GM21381 (cell line): ENCODE results near the gene CDS1.
"Not testable (repeated sequence)": the region's sequence is repeated elsewhere in the genome, so short reads cannot be mapped to it uniquely, and the experiment has no call there.

Experiments
- ATAC-seq: cut with Tn5 transposase; IDR thresholded peaks from one replicate; pipeline ENCODE4 v1.9.1; 2021; ENCODE audit warnings: mild to moderate bottlenecking, moderate library complexity; ENCODE audit not compliant: unreplicated experiment

The CDS1 gene

DNA sequence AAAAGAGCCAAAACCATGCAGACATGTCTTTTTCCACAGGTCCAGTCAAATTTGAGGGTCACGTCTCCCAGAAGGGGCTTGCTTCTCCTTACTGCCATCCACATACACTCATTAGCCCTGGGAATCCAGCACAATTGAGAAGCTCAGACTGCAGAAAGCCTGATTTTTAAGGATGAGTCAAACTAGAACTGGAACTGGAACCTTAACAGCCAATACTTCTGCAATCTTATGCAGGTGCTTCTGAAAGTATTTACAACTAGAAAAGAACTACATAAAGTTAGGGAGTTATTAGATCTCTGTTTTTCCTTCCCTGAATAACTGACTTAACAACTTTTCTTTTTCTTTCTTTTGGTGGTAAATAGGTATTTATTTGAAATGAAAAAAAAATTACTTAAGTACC is 86.3 kb downstream of the CDS1 start:
- no peak for ATAC-seq

DNA sequence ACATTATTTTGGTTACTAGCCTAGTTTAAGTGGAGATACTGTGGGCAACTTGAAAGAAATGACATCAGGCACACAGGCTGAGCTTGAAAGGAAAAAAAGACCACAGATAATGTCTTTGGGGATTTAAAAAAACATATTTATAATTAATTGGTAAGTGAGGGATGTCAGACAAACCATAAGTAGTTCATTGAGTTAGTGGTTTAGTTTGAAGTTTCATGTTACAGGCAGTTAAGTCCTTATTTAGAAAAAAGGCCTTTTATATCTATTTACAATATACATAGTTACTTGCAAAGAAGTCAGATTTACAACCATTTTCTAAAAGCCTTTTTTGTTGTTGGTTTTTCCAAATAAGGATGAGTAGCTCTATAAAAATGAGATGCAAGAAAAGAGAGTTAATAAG is 89.2 kb downstream of the CDS1 start:
- ATAC-seq, result no peak

DNA sequence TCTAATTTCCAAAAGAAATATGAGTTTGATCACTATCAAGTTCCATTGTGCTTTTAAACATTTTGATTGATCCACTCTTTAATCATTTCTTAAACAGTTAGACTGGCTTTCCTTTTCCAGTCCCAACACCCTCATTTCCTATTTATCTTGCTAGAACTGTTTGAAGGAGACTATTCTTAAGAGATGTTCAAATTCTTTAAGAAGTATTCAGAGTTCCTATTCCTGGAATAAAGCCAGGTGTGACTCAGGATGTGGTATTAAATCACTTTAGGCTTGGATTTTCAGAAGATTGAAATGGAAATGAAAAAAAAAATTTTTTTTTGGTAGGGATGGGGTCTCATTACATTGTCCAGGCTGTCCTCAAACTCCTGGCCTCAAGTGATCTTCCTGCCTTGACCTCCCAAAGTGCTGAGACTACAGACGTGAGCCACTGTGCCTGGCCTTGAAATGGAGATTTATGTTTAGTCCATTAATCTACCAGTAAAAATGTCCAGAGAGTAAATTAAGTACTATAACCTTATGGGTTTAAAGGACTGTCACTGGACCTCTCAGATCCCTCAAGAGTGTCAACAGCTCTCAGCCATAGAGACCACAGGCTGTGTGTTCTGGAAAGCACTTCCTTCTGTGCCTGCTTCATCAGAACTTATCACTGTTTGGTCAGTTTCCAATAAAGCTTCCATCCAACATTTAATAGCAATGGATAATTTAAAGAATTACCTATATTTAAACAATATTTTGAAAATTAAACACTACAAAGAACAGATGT is 90.7 kb downstream of the CDS1 start:
- ATAC-seq, result no peak

DNA sequence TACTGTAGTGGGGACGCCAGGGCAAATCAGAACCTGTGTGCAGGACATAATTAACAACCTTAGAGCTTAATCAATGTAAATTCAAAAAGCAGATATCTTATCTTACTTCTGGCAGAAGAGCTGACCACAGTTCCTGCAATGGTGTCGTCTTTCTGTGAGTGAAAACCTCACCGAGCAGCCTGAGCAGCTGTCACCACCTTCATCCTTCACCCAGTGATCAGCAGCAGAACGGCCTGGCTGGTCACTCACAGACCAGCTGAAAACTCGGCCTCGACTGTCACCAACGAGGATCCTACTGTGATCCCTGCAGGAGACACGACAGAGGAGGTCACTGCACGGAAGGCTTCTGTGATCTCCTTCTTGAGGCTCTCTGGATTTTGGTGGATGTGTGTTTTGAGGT is 94.2 kb downstream of the CDS1 start:
- no peak for ATAC-seq

DNA sequence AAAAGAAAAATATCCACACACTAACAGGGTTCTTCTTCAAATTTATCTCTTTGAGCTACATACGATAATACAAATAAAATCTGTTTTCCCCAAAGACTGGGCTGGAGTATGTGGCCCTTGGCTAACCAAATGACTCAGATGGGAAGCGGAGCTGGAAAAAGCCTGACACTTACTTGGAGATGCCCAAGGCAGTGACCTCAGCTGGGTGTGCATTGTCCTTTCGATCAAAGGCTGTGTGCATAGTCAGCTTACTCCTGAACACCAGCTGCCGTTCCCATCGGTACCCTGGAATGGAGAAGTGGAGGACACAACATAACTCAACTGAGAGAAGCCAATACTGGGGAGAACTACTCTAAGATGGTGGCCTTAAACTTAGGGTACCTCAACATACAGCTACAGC is 95.1 kb downstream of the CDS1 start:
- ATAC-seq, result no peak

DNA sequence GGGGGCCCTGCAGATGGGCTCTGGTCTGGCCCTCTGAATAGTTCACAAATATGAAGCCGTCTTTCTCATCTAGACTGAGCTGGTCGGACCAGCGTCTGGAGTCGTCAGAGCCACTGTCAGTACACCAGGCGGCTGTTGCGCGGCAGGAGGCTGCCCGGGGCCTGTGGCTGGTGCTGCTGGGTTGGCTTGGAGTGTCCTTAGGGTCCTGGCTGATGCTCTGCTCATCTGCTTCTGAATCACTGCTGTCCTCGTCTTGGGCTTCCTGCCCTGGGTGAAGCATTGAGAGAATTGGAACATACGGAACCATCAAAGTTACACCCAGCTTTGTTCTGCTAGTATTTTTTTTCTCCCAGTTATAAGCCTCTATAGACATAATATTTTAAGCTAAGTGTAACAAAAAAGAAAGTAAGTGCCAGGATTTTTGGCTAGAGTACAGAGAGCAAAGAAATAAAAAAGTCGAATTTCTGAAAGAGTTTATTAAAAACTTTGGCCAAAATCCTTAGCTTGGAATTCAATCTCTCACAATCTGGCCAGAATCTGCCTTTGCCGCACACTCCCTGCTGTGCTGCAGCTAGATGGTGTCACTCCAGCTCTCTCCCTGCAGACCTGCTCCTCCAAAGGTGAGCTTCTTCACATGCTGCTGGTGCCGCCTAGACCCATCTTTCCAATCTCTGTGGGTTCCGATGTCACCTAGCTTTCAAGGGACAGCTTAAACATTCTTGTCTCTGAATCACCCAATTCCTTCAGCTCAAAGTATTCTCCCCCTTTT is 96.2 kb downstream of the CDS1 start:
- no peak for ATAC-seq

DNA sequence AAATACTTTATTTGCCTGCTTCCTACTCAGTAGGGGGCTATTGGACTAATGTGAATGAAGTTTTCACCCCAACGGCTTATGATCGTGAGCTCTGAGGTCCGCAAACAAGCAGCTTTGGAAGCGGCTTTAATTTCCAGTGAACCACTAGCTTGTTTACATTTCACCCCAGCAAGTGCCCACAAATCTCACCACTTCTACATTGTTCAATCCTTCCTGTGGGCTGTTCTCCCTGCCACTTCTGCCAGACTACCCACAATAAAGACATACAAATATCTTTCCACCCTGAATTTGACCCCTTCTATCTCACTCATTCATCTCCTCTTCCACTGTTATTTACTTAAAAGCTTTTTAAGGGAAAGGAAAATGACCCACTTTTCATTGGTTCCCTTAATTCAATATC is 98.0 kb downstream of the CDS1 start:
- no peak for ATAC-seq

DNA sequence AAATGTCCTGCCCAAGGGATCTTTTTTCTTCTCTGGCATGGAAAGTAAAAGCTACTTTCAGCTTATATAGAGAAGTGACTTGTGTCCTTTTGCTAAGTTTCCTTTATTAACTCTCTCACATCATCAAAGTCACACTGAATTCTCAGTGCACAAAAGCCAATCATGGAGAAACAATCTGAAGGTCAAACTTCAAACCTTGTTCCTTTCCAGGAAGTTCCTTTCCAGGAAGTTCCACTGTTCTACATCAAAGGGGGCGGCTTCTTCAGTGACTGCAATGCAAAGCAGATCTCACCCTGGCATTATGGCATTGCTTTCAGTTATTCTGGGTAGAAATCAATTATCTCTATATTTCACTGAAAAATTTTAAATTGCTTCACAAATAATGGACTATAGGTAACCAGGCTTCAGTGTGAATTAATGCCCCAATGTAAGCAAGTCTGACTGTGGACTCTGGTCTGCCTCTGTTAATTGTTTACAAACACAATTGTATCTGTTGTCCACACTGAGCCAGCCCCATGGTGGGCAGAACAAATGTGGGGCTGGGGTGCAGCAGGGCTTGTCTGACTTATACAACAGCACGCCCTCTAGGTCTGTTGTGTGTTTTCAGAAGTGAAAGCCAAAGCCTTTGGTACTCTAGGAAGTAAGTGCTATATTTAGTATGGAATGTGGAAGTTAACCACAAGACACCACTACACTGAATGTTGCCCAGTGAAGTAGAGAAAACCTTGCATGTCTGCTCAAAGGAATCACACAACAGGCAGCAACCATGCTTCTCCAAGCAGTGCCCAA is 98.8 kb downstream of the CDS1 start:
- ATAC-seq, result no peak

DNA sequence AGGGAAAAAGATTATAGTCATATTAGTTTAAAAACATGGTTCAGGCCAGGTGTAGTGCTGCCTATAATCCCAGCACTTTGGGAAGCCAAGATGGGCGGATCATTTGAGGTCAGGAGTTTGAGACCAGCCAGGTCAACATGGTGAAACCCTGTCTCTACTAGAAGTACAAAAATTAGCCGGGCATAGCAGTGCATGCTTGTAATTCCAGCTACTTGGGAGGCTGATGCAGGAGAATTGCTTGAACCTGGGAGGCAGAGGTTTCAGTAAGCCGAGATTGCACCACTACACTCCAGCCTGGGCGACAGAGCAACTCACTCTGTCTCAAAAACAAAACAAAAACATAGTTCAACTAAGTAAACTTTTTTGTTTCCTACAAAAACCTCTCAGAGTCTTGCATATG is 99.7 kb downstream of the CDS1 start:
- not testable (repeated sequence) for ATAC-seq

DNA sequence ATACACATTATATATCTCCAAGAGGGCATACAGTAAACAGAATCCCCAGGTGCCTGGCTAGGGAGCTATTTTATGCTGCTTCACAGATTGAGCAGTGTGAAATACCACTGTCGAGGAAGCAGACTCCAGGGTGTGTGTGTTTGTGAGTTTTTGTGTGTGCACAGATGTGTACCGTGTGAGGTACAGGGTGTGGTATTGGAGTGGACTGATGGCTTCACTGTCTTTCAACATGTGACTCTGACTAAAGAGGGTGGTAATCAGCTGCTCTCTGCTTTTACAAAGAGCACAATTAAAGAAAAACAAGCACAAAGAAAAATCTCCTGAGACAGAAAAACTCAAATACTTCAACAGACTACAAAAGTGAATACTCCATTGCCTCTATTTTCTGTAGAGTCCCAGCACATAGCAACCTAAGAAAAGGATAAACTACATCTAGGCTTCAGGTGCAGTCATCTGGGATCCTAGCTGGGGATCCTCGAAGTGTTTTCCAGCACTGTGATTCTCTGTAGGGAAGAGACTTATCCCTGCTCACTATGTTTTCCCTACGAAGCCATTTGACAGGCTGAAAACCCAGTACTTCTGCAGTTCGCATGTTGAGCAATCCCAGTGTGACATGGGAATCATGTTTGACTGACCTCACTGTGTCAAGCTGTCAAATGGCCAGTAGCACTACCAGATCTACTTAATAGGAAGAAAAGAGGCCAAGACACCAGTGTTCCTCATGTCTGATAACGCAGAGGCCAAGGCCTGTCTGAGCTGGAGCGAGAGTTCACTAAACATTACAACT is 100.3 kb downstream of the CDS1 start:
- ATAC-seq, result no peak

DNA sequence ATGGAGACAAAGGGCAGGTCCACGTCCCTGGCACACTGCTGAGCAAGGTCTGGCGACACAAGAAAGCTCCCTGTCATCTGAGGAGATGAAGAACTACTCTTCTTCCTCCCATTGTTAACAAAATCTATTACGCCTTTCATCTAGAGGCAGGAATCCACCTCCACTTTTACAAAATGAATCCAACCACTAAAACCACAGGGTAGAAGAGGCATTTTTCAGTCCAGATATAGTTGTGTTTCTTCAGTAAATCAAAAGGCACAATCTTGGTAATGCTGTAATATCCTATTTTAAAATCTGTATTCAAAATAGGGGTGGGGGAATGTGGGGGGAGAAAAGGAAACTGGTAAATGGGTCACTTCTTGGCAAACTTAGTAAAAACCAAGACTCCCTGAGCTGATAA is 101.4 kb downstream of the CDS1 start:
- no peak for ATAC-seq

DNA sequence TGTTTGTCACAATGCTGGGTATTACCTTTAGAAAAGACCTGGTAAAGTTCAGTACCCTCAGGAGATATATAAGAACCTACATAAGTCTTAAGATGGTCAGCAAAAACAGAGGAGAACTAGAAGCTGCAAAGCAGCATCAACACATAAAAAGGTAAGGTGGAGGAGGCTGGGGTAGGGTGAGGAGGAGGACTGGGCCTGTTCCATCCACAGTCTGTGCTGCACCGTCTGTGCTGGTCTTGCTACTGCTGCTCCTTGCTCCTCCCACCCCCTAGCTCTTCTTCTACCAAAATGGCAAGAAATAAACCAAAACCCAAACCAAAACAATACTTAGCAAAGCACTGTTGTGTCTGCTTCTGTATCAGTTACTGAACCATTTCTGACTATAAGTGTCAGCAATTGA is 102.2 kb downstream of the CDS1 start:
- ATAC-seq, result no peak

DNA sequence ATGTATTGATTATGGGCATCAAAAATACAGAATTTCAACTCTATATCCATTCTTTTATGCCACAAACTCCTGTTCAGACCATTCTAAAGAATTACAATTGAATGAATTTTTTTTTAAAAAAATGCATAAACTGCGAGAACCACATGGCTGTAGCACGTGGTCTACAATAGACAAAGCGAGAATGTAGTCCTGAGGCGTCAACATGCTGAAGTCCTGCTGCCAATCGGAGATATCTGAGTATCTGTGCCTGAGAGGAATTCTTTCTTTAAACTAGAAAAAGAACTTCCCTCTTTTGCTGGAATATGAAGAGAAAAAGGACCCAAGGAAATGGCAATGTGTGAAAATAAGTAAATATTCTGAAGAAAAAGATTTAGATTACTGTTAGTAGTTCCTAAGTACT is 105.7 kb downstream of the CDS1 start:
- no peak for ATAC-seq

DNA sequence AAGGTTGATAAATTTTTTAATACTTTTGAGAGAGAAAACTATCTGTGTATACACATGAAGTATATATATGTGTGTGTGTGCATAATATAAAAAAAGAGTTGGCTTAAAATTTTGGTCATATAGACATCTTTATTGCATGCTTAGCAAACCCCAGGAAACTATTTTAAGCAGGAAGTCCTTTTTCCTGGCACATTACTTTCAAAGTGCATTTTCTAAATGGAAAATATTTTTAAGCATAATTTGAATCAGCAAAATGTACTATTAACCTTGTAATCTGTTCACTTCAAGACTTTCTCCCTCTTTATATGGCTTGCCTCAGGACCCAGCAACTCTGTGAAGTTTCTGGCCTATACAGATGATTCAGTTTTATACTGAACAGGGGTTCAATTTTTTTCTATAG is 106.3 kb downstream of the CDS1 start:
- no peak for ATAC-seq

DNA sequence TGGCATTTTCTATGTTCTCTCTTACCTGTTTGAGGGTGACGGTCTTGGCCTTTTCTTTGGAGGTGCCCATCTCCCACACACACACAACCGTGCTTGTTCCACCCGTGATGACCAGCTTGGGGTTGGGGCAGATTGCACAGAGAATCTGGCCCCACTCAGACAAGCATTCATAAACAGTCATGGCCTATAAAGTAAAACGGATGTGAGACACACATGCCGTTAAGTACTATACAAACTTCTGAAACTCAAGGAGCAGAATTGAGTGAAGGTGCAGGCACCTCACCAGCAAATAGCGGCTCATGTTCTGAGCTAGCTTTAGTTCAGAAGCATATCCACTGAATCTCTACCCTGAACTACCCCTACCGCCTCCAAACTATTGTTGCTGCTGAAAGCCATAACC is 107.6 kb downstream of the CDS1 start:
- no peak for ATAC-seq

DNA sequence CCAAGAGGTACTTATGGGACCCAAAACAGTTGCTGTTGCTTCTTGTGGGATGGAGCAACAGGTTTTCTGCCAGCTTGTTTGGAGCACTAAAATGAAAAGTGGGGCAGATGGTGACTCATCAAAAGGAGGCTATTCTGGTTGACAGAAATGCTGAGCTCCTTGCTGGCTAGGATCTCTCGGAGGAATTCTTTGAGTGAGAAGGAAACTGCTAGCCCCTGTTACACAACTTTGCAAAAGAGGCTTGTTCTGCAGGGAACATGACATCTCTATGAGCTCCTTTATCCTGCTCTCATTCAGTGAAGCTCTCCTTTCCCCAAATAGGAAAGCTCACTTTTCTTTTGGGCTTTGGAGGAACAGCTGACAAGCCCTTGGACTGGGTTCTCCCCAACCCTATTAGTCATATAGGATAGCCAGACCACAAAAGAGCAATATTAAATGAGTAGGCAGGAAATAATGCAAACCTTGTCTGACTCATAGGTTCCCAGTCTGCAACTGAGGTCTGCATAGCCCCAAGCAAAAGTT is 108.3 kb downstream of the CDS1 start:
- ATAC-seq, result no peak

DNA sequence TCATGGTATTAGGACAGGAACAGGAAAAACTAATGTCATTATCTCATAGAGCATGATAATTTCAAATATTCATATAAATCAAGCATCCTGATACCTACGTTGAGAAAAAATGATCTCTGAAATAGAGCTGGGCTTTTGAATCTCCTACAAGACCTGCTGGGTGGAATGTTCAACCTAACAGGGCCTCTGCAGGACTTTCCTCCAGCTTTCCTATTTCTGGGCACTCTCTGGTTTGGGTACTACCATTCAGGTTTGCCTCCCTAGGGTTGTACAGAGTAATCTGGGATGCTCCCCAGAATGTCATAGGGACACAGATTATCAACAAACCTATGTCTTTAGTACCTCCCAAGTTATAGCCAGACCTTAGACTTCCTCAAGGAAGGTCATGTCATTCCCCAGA is 108.9 kb downstream of the CDS1 start:
- ATAC-seq, result no peak

DNA sequence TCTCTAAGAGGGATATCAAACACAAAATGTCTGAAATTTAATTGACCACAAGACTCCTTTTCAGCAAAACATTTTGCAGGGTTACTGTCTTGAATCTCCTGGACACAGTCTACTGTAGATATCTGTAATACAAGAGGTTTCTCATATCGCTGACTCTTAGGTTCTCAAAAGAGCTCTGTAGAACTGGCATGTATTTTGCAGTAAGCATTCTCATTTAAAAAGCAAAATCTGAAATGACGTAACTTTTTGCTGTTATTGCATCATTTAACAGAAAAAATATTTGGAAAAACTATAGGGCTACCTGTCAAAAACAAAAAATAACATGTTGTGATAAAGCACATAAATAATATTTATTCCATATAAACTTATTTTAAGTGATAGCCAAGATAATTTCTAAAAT is 114.2 kb downstream of the CDS1 start:
- no peak for ATAC-seq

DNA sequence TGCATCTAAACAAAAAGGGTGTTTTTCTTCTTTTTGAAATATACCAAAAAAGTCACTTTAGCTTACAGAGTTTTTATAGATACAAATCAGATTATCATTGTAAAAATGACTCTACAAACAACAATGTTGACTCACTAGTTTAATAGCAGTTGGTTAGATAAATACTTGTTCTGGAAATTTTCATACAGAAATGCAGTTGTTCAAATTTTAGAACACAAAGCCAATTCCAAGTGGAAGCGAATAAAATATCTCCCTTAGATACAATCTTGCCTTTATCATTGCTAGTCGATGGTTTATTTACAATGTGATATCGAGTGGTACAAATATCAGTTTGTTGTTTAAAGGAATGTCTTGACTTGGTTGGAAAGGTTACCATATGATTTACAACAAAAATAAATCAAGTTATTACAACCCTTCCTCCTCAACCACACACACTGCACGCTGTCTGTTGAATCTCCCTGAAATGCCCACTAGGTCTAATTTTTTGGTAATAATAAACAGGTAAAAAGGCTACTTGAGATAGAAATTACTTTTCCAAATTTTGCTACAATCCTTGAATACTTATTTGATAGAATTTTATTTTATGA is 114.8 kb downstream of the CDS1 start:
- ATAC-seq, result no peak

DNA sequence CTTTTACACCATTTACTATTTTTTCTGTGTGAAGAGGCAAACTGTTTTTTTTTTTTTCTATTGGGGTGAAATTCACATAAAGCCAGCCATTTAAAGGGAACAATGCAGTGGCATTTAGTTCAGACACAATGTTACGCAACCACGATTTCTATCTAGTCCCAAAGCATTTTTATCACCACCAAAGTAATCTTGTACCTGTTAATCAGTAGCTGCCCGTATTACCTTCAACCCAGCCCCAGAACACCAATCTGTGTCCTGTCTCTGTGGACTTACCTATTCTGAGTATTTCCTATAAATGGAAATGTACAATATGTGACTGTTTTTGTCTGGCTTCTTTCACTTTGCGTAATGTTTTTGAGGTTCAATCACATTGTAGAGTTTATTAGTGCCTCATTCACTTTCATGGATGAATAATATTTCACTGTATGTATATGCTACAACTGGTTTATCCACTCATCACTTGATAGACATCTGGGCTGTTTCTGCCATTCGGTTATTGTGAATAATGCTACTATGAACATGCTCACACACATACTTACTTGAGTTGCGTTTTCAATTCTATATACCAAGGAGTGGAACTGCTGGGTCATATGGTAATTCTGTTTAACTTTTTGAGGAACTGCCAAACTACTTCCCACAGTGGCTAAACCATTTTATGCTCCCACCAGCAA is 116.2 kb downstream of the CDS1 start:
- ATAC-seq, result no peak
